ENCODE measurements around the gene VPS8. TPM values are rescaled to one million over a fixed set of nuclear protein-coding genes. Genes with fewer than 3 reads are reported as not detected.

VPS8 gene
- total and polyA plus RNA-seq, 2 of the 8 experiments (the other 6 are each of a cell fraction or from before 2014, with no cell fraction given) = 13.0 to 41.0 TPM

DNA sequence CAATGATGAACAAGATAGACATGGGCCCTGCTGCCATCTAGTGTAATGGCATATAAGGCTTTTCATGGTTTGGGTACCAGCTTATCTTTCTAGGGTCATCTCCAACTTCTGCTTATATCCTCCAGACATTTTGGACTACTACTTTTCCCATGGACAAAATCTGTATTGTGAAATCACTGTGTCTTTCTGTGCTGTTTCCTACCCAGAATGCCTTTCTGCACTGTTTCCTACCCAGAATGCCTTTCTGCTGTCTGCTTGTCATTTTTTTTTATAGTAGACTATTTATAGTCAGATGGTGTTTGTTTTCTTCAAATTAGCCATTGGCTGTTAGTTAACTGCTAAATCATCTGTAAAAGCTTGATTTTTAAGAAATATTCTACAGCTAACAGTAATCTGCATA lies 20.1 kb downstream of the VPS8 start:
- no peak overlapping the region for H2BK20ac ChIP-seq (ENCODE audit: low read length)
- no peak overlapping the region for H3K4ac ChIP-seq (replicated peaks; ENCODE audit: insufficient read length, low read depth, low read length)
- H3K27ac ChIP-seq (ENCODE audit: low read depth, low read length) = no peak overlapping the region
- no peak overlapping the region for H4K91ac ChIP-seq (replicated peaks; ENCODE audit: insufficient read length, low read length)
- no peak overlapping the region for H2BK120ac ChIP-seq (replicated peaks; ENCODE audit: low read depth, low read length)
- H4K5ac ChIP-seq (ENCODE audit: insufficient read length, low read depth, low read length) = no peak overlapping the region
- TF ChIP-seq, protein P1, sequence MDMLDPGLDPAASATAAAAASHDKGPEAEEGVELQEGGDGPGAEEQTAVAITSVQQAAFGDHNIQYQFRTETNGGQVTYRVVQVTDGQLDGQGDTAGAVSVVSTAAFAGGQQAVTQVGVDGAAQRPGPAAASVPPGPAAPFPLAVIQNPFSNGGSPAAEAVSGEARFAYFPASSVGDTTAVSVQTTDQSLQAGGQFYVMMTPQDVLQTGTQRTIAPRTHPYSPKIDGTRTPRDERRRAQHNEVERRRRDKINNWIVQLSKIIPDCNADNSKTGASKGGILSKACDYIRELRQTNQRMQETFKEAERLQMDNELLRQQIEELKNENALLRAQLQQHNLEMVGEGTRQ (IDR thresholded peaks at IDR 0.05; ENCODE audit: low read length) = no peak
- TF ChIP-seq NANOG (IDR thresholded peaks at IDR 0.05; ENCODE audit: insufficient read depth, low read depth, low read length, poor library complexity, severe bottlenecking) = no peak
- no peak for TF ChIP-seq CTBP2 (IDR thresholded peaks at IDR 0.05; ENCODE audit: borderline replicate concordance, insufficient read depth, insufficient read length, low read length)
- no peak for TF ChIP-seq SUZ12 (IDR thresholded peaks at IDR 0.05; ENCODE audit: low read length)
- TF ChIP-seq RNF2 (IDR thresholded peaks at IDR 0.05; ENCODE audit: borderline replicate concordance, low read depth, low read length, missing control alignments, poor library complexity, severe bottlenecking) = no peak
- TF ChIP-seq ZNF274 (IDR thresholded peaks at IDR 0.05; ENCODE audit: borderline replicate concordance, extremely low read depth, low read length) = no peak
- TF ChIP-seq BACH1 (IDR thresholded peaks at IDR 0.05; ENCODE audit: low read length) = no peak
- no peak for DNase-seq (ENCODE audit: low read depth in 1 of 2, low spot score in 2 of 2)
- H3K4me2 ChIP-seq (ENCODE audit: insufficient read depth in 1 of 2, low read depth in 2 of 2, low read length in 2 of 2) = no peak overlapping the region
- H4K20me1 ChIP-seq (replicated peaks in 1 of 2; ENCODE audit: control insufficient read depth in 1 of 2, insufficient read depth in 2 of 2, low read length in 2 of 2) = peaks cover 0 to 3% of the 10 kb centered on the region in 2 experiments
- no peak overlapping the region for H2BK5ac ChIP-seq (ENCODE audit: low read depth, low read length)
- H3K23ac ChIP-seq (ENCODE audit: insufficient read length) = no peak overlapping the region
- H3K9ac ChIP-seq (replicated peaks in 1 of 4; ENCODE audit: extremely low read depth in 1 of 4, low read depth in 3 of 4, low read length in 3 of 4) = no peak overlapping the region
- H2AK5ac ChIP-seq (ENCODE audit: low read depth, low read length) = no peak overlapping the region
- no peak overlapping the region for H3K4me3 ChIP-seq (ENCODE audit: extremely low read depth in 1 of 4, insufficient read depth in 2 of 4, low read depth in 3 of 4, low read length in 4 of 4)
- no peak overlapping the region for H2BK12ac ChIP-seq (ENCODE audit: low read depth, low read length)
- no peak overlapping the region for H2BK15ac ChIP-seq (ENCODE audit: low read length)
- no peaks in the 10 kb centered on the region for H3K4me1 ChIP-seq (replicated peaks in 1 of 4; ENCODE audit: control insufficient read depth in 3 of 4, insufficient read depth in 4 of 4, low read length in 3 of 4)
- no peak for FAIRE-seq
- POLR2A ChIA-PET (ENCODE audit: partially characterized antibody) = no interaction called here
- H2AFZ ChIP-seq (ENCODE audit: low read length) = no peak overlapping the region
- H3K79me1 ChIP-seq (ENCODE audit: low read depth, low read length) = no peaks in the 10 kb centered on the region
- no peaks in the 10 kb centered on the region for H3K27me3 ChIP-seq (replicated peaks in 1 of 4; ENCODE audit: control insufficient read depth in 3 of 4, extremely low read depth in 1 of 4, insufficient read depth in 3 of 4, low read length in 3 of 4)
- no peak overlapping the region for H3K18ac ChIP-seq (ENCODE audit: extremely low read depth, low read length)
- no peaks in the 10 kb centered on the region for H3K79me2 ChIP-seq (ENCODE audit: control insufficient read depth in 1 of 2, insufficient read depth in 2 of 2, low read length in 2 of 2)
- H4K8ac ChIP-seq (ENCODE audit: extremely low read depth, insufficient read depth, low read length) = no peak overlapping the region
- H3K56ac ChIP-seq (replicated peaks; ENCODE audit: insufficient read length, low read depth, low read length) = no peak overlapping the region
- no peaks in the 10 kb centered on the region for H3K23me2 ChIP-seq (ENCODE audit: low read depth, low read length)
- CTCF ChIA-PET (ENCODE audit: partially characterized antibody) = interaction anchor here (0.8 to 1.2 kb wide), 3 partner anchors 10 to 274 kb away, joined by 3 to 4 read pairs (median 3); no protein-coding TSS in a partner anchor
- no peak overlapping the region for H3K14ac ChIP-seq (ENCODE audit: insufficient read length)
- H3K9me3 ChIP-seq (ENCODE audit: insufficient read depth in 2 of 2, low read depth in 1 of 2, low read length in 1 of 2) = no peaks in the 10 kb centered on the region
- peaks cover 0 to 17% (median 1%) of the 10 kb centered on the region in 4 experiments; a peak in 2 of 8 replicates for H3K36me3 ChIP-seq (ENCODE audit: control insufficient read depth in 2 of 4, insufficient read depth in 4 of 4, low read length in 3 of 4)
